Ovary (tissue), 9 donors: Measurements from ENCODE around the gene CCDC102A. TPM values are rescaled to one million over a fixed set of nuclear protein-coding genes. Genes with fewer than 3 reads are reported as not detected.

Source experiments
- DNase-seq, 5 donors: peaks; one replicate each; pipeline ENCODE4 v3.0.0-alpha.2; 2019 to 2020
- H3K27ac ChIP-seq, 2 donors: fragments of 200-600 bp; one replicate each; pipeline versions ENCODE4 v1.5.1 to v1.8.0; 2019 to 2022
- H3K27me3 ChIP-seq: fragments of 200-600 bp; one replicate; pipeline ENCODE4 v1.8.0; 2022
- H3K36me3 ChIP-seq: fragments of 200-600 bp; sonication (generic); one replicate; pipeline ENCODE4 v1.5.1; 2019
- H3K4me1 ChIP-seq: one replicate; pipeline ENCODE4 v1.8.1; 2013; ENCODE audit warnings: mild to moderate bottlenecking, moderate library complexity; ENCODE audit not compliant: insufficient read depth
- H3K4me3 ChIP-seq: fragments of 200-600 bp; sonication (generic); one replicate; pipeline ENCODE4 v1.5.1; 2017
- H3K9me3 ChIP-seq, 2 donors: fragments of 200-600 bp in 1 of 2; sonication (generic) in 1 of 2; one replicate each; pipeline versions ENCODE4 v1.5.1 to v1.8.1; 2013 to 2019; ENCODE audit warnings: mild to moderate bottlenecking in 1 of 2, moderate library complexity in 1 of 2
- EP300 ChIP-seq: sonication (generic); formaldehyde crosslinking; IDR thresholded peaks from one replicate; pipeline ENCODE4 v1.6.1; 2017; ENCODE audit warnings: antibody characterized with exemption
- POLR2A ChIP-seq: fragments of 450-650 bp; IDR thresholded peaks from one replicate; pipeline ENCODE4 v1.6.1; 2017; ENCODE audit warnings: antibody characterized with exemption, mild to moderate bottlenecking, moderate library complexity
- WGBS, 3 donors: extraction: QIAGEN DNeasy Blood & Tissue Kit in 1 of 3; methylation state at CpG; one replicate each; pipeline versions ENCODE4 v1.1.5 to v1.1.7; 2013 to 2017; 5-methylcytosine and 5-hydroxymethylcytosine counted together
- intact Hi-C, 4 donors: fragments of 100-400 bp; cut with DNase I; formaldehyde crosslinking; loops; one replicate each; pipeline versions ENCODE4 v1.11.0 to v1.15.1; 2022 to 2023
- polyA plus RNA-seq, 2 donors: library from polyadenylated mRNA; stranded (reverse); fragments of 200-250 nt in 1 of 2; fragments of 350-450 nt in 1 of 2; fragmentation: Illumina TruSeq in 1 of 2; extraction: RNeasy Lipid Tissue Mini Kit (QIAGEN cat#74804) in 1 of 2; gene quantifications; one replicate each; pipeline ENCODE4 v1.2.3, GENCODE V29; 2013 to 2014
- total RNA-seq, 7 donors: library from RNA; depleted of rRNA in 2 of 7; stranded (reverse); fragments of >200 nt in 2 of 7; fragmentation: NEBNext Ultra II Directional in 3 of 7; extraction: Animal tissue kit (Norgen Biotek cat#: 25700) in 3 of 7; gene quantifications; one replicate each; pipeline versions ENCODE4 v1.1.0 to v1.2.4, GENCODE V29; 2016 to 2023
- TF ChIP-seq, protein P1 (sequence below), 3 donors: fragments of 450-650 bp in 2 of 3; fragments of 200-600 bp in 1 of 3; IDR thresholded peaks; one replicate each; pipeline versions ENCODE4 v1.5.1 to v1.8.0; 2016 to 2022; ENCODE audit warnings: antibody characterized with exemption in 3 of 3, mild to moderate bottlenecking in 1 of 3
- donor health status: DM: no; HTN: no; CAD: no; lungs with moderate emphysema.
- donor health status: DM: no; HTN: no; CAD: no.
- donor health status: Bipolar disorder and iron deficiency.
- donor health status: DM: yes; HTN: yes; CAD: no.
- donor health status: DM: no; HTN: no; CAD: no.
- donor health status: DM: yes; HTN: yes; CAD: no.

The CCDC102A gene
- total and polyA plus RNA-seq, 9 donors, result 5.9 to 22.4 (median 12.5) TPM

GRCh38 chr16:57525761-57526160, 10.6 kb downstream of the CCDC102A start:
- DNase-seq, result peak in 3 of 5 donors; percentile 24 to 41 (median 36)
- no peaks in the 10 kb centered on the region for H3K4me1 ChIP-seq
- H3K27me3 ChIP-seq, result no peaks in the 10 kb centered on the region
- no peak overlapping the region for H3K27ac ChIP-seq
- intact Hi-C loops, result no loop called here
- no peak overlapping the region for H3K4me3 ChIP-seq
- TF ChIP-seq EP300 (no peak), POLR2A (no peak)
- TF ChIP-seq, protein P1, sequence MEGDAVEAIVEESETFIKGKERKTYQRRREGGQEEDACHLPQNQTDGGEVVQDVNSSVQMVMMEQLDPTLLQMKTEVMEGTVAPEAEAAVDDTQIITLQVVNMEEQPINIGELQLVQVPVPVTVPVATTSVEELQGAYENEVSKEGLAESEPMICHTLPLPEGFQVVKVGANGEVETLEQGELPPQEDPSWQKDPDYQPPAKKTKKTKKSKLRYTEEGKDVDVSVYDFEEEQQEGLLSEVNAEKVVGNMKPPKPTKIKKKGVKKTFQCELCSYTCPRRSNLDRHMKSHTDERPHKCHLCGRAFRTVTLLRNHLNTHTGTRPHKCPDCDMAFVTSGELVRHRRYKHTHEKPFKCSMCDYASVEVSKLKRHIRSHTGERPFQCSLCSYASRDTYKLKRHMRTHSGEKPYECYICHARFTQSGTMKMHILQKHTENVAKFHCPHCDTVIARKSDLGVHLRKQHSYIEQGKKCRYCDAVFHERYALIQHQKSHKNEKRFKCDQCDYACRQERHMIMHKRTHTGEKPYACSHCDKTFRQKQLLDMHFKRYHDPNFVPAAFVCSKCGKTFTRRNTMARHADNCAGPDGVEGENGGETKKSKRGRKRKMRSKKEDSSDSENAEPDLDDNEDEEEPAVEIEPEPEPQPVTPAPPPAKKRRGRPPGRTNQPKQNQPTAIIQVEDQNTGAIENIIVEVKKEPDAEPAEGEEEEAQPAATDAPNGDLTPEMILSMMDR (IDR thresholded peaks at IDR 0.05), result no peak
- 38 to 48% (median 41%) methylated on average over 14 to 18 of the region's 18 CpGs for WGBS, 3 donors
- H3K36me3 ChIP-seq, result no peaks in the 10 kb centered on the region
- H3K9me3 ChIP-seq, result no peaks in the 10 kb centered on the region

- WGBS, 3 donors, result 81 to 87% (median 86%) methylated on average over 8 of the region's 8 CpGs
- H3K27me3 ChIP-seq, result no peaks in the 10 kb centered on the region
- no peak for DNase-seq
- H3K36me3 ChIP-seq, result no peaks in the 10 kb centered on the region
- intact Hi-C loops, result no loop called here
- no peak overlapping the region for H3K4me3 ChIP-seq
- H3K4me1 ChIP-seq, result no peaks in the 10 kb centered on the region
- no peaks in the 10 kb centered on the region for H3K9me3 ChIP-seq
- TF ChIP-seq POLR2A, result no peak
- TF ChIP-seq EP300, result no peak
- TF ChIP-seq, protein P1 (IDR thresholded peaks at IDR 0.05), result no peak
- no peak overlapping the region for H3K27ac ChIP-seq
These were observed 13.4 kb downstream of the CCDC102A start for GRCh38 chr16:57522960-57523359.

DNA sequence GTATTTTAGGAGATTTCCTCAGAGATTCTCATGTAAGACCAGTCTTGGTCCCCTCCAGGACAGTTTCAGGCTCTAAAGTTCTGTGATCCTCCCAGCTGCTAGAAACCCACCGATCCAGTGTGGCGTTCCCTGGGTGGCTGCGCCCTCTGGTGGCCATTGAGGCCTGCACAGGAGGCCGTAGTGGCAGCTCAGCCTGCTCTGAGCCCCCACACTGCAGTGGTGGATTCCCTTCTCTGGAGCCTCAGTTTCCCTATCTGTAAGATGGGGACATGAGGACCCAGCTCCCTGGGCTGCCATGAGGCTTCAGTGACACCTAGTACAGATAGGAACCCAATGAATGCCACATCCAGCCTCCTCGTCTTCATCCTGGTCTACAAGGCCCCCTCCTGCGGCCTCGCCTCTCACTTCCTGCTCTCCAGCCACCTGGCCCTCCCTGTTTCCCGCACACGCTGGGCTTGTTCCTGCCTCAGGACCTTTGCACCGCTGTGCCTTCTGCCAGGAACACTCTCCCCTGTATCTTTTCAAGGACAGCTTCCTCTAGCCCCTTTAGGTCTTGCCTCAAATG, 16.5 kb downstream of the CCDC102A start:
- Histone ChIP-seq H3K27ac (no peak overlapping the region), H3K27me3 (no peaks in the 10 kb centered on the region), H3K36me3 (no peaks in the 10 kb centered on the region), H3K4me3 (no peak overlapping the region), H3K9me3 (no peaks in the 10 kb centered on the region), H3K4me1 (no peaks in the 10 kb centered on the region)
- TF ChIP-seq EP300, result no peak
- TF ChIP-seq, protein P1 (IDR thresholded peaks at IDR 0.05), result peak; percentile 80 to 96 (median 83)
- intact Hi-C loops, result loop anchor here (2.0 to 10.0 kb wide), 6 partner anchors 55 to 215 kb away; partner anchors contain the start of gene POLR2C (in 1 of the 4)
- DNase-seq, result peak; percentile 75 to 89 (median 85)
- WGBS, 3 donors, result 31 to 38% (median 33%) methylated on average over 10 of the region's 10 CpGs

DNA sequence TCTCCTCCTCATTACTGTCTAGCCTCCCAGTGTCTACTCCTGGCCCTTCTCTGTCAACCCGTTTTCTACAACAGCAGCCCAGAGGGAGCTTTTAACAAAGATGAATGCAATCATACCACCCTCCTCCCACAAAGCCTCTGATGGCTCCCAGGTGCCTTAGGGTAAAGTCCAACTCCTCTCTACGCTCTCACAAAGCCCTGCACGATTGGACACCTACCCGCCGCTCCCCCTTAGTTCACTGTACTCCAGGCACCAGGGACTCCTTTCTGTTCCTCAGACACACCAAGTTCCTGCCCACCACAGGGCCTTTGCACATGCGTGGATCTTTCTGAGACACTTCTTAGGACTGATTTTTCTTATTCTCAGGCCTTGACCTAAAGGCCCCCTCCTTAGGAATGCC, 17.4 kb downstream of the CCDC102A start:
- peak in 1 of 5 donors; percentile 7 for DNase-seq
- Histone ChIP-seq H3K9me3 (no peaks in the 10 kb centered on the region), H3K36me3 (no peaks in the 10 kb centered on the region), H3K27ac (no peak overlapping the region), H3K27me3 (no peaks in the 10 kb centered on the region), H3K4me1 (no peaks in the 10 kb centered on the region), H3K4me3 (no peak overlapping the region)
- intact Hi-C loops, result loop anchor here (2.0 to 10.0 kb wide), 6 partner anchors 54 to 214 kb away; partner anchors contain the start of gene POLR2C (in 1 of the 4)
- TF ChIP-seq POLR2A, result no peak
- TF ChIP-seq, protein P1 (IDR thresholded peaks at IDR 0.05), result no peak
- TF ChIP-seq EP300, result no peak
- WGBS, 3 donors, result 82 to 90% (median 90%) methylated on average over 6 of the region's 6 CpGs
